GM19099 (cell line): ENCODE measurements around the gene TTC28.

ENCODE experiments used
- POLR2A ChIP-seq: IDR thresholded peaks from 3 replicates; pipeline ENCODE4 v1.6.1; 2011; ENCODE audit warnings: low read depth; ENCODE audit not compliant: insufficient read length; ENCODE audit errors: extremely low read depth

The TTC28 gene

GRCh38 chr22:28002181-28002700, 677.4 kb downstream of the TTC28 start:
- TF ChIP-seq POLR2A = no peak

GRCh38 chr22:28001171-28001835, 678.3 kb downstream of the TTC28 start:
- TF ChIP-seq POLR2A = no peak

GRCh38 chr22:28000361-28000760, 679.3 kb downstream of the TTC28 start:
- no peak for TF ChIP-seq POLR2A

- TF ChIP-seq POLR2A = no peak
These were observed 679.8 kb downstream of the TTC28 start for GRCh38 chr22:27999876-28000275.

- TF ChIP-seq POLR2A = no peak
These were observed 680.9 kb downstream of the TTC28 start for GRCh38 chr22:27998511-27999410.

GRCh38 chr22:27997538-27997937, 682.1 kb downstream of the TTC28 start:
- TF ChIP-seq POLR2A = no peak

GRCh38 chr22:27996981-27997380, 682.7 kb downstream of the TTC28 start:
- TF ChIP-seq POLR2A = no peak

GRCh38 chr22:27996529-27996925, 683.1 kb downstream of the TTC28 start:
- no peak for TF ChIP-seq POLR2A

GRCh38 chr22:27995801-27996528, 683.7 kb downstream of the TTC28 start:
- TF ChIP-seq POLR2A = no peak

- no peak for TF ChIP-seq POLR2A
These were observed 684.9 kb downstream of the TTC28 start for GRCh38 chr22:27994481-27995331.

- TF ChIP-seq POLR2A = no peak
These were observed 685.8 kb downstream of the TTC28 start for GRCh38 chr22:27993774-27994350.

- no peak for TF ChIP-seq POLR2A
These were observed 686.4 kb downstream of the TTC28 start for GRCh38 chr22:27993201-27993635.

- TF ChIP-seq POLR2A = no peak
These were observed 687.1 kb downstream of the TTC28 start for GRCh38 chr22:27992294-27993165.
